Progenitor cell of endocrine pancreas (in vitro differentiated cells): Measurements from ENCODE around the gene EXD3. TPM values are rescaled to one million over a fixed set of nuclear protein-coding genes. Genes with fewer than 3 reads are reported as not detected.

Experiments used
- DNase-seq: peaks from one replicate; pipeline ENCODE4 v3.0.0; 2021; ENCODE audit warnings: low spot score; ENCODE audit not compliant: unreplicated experiment
- H3K27ac Mint-ChIP-seq: 2 replicates; pipeline ENCODE4 v1.8.0; 2021; ENCODE audit warnings: mild to moderate bottlenecking, moderate library complexity, mixed read lengths
- H3K27me3 Mint-ChIP-seq: 2 replicates; pipeline ENCODE4 v1.8.0; 2021; ENCODE audit warnings: mixed read lengths
- H3K36me3 Mint-ChIP-seq: 2 replicates; pipeline ENCODE4 v1.8.0; 2022; ENCODE audit warnings: mixed read lengths; ENCODE audit not compliant: insufficient read depth
- H3K4me1 Mint-ChIP-seq: 2 replicates; pipeline ENCODE4 v1.8.0; 2021; ENCODE audit warnings: low read depth, mixed read lengths
- H3K4me3 Mint-ChIP-seq: 2 replicates; pipeline ENCODE4 v1.8.0; 2021; ENCODE audit warnings: low read depth, mild to moderate bottlenecking, moderate library complexity, mixed read lengths
- H3K9me3 Mint-ChIP-seq: 2 replicates; pipeline ENCODE4 v1.8.0; 2021; ENCODE audit warnings: low read depth, mixed read lengths
- CTCF ChIP-seq: fragments of 200-600 bp; sonication (generic); IDR thresholded peaks from one replicate; pipeline ENCODE4 v1.5.0; 2021; ENCODE audit warnings: antibody characterized with exemption, mild to moderate bottlenecking; ENCODE audit not compliant: unreplicated experiment
- total RNA-seq: library from RNA; stranded (reverse); gene quantifications from 2 replicates; pipeline ENCODE4 v1.2.1, GENCODE V29; 2021

Gene EXD3
- total RNA-seq, 1 donor from 2014 or later = 31.7 TPM

- DNase-seq = no peak
- Mint-ChIP-seq H3K4me3 (peak overlapping the region; percentile 11), H3K4me1 (peaks cover 6% of the 10 kb centered on the region), H3K27me3 (no peaks in the 10 kb centered on the region), H3K27ac (peak overlapping the region; percentile 96), H3K36me3 (peaks cover 3% of the 10 kb centered on the region), H3K9me3 (no peaks in the 10 kb centered on the region)
- TF ChIP-seq CTCF = no peak
Observed at GRCh38 chr9:137369911-137370764, 52.8 kb downstream of the EXD3 start.

- H3K4me1 Mint-ChIP-seq = peaks cover 6% of the 10 kb centered on the region
- H3K36me3 Mint-ChIP-seq = peaks cover 4% of the 10 kb centered on the region
- H3K9me3 Mint-ChIP-seq = no peaks in the 10 kb centered on the region
- H3K4me3 Mint-ChIP-seq = no peak overlapping the region
- no peak for TF ChIP-seq CTCF
- no peaks in the 10 kb centered on the region for H3K27me3 Mint-ChIP-seq
- H3K27ac Mint-ChIP-seq = no peak overlapping the region
- no peak for DNase-seq
Observed at GRCh38 chr9:137369061-137369787, 53.7 kb downstream of the EXD3 start.

GRCh38 chr9:137368431-137369035, 54.4 kb downstream of the EXD3 start:
- Mint-ChIP-seq H3K4me3 (no peak overlapping the region), H3K27me3 (no peaks in the 10 kb centered on the region), H3K4me1 (peaks cover 6% of the 10 kb centered on the region), H3K9me3 (peaks cover 4% of the 10 kb centered on the region), H3K36me3 (peaks cover 9% of the 10 kb centered on the region), H3K27ac (no peak overlapping the region)
- no peak for DNase-seq
- TF ChIP-seq CTCF = no peak

GRCh38 chr9:137367506-137368430, 55.2 kb downstream of the EXD3 start:
- Mint-ChIP-seq H3K9me3 (peaks cover 4% of the 10 kb centered on the region), H3K36me3 (peaks cover 9% of the 10 kb centered on the region), H3K27me3 (no peaks in the 10 kb centered on the region), H3K4me1 (peaks cover 6% of the 10 kb centered on the region), H3K4me3 (no peak overlapping the region), H3K27ac (no peak overlapping the region)
- TF ChIP-seq CTCF = no peak
- no peak for DNase-seq
